Stomach (tissue), 9 donors: ENCODE measurements around the gene MICALL2. TPM values are rescaled to one million over a fixed set of nuclear protein-coding genes. Genes with fewer than 3 reads are reported as not detected.

Experiments used
- DNase-seq, 2 donors: peaks; one replicate each; pipeline versions ENCODE4 v3.0.0 to v3.0.0-alpha.2; 2013 to 2019
- H3K27ac ChIP-seq, 5 donors: fragments of 200-600 bp in 4 of 5; sonication (generic) in 4 of 5; one replicate each; pipeline ENCODE4 v1.5.1; 2013 to 2019; ENCODE audit warnings: mild to moderate bottlenecking in 1 of 5, moderate library complexity in 1 of 5
- H3K27me3 ChIP-seq, 3 donors: fragments of 200-600 bp; sonication (generic); one replicate each; pipeline ENCODE4 v1.5.1; 2017 to 2019; ENCODE audit warnings: mixed run types in 1 of 3
- H3K36me3 ChIP-seq, 4 donors: fragments of 200-600 bp; sonication (generic); 1 replicate in 3 of 4; 2 replicates in 1 of 4; pipeline ENCODE4 v1.5.1; 2016 to 2019
- H3K4me1 ChIP-seq, 4 donors: fragments of 200-600 bp; sonication (generic); one replicate each; pipeline ENCODE4 v1.5.1; 2016 to 2019
- H3K4me3 ChIP-seq, 4 donors: fragments of 200-600 bp; sonication (generic) in 3 of 4; one replicate each; pipeline ENCODE4 v1.5.1; 2016 to 2019; ENCODE audit warnings: mild to moderate bottlenecking in 1 of 4
- H3K9me3 ChIP-seq, 4 donors: fragments of 200-600 bp; sonication (generic); one replicate each; pipeline ENCODE4 v1.5.1; 2016 to 2019
- CTCF ChIP-seq, 7 experiments: fragments of 450-650 bp in 4 of 7; fragments of 200-600 bp in 3 of 7; sonication (generic) in 3 of 7; IDR thresholded peaks; one replicate each; pipeline ENCODE4 v1.5.1; 2016 to 2019; ENCODE audit warnings: antibody characterized with exemption in 7 of 7, control low read depth in 2 of 7, mild to moderate bottlenecking in 1 of 7
- EP300 ChIP-seq: sonication (generic); formaldehyde crosslinking; IDR thresholded peaks from one replicate; pipeline ENCODE4 v1.6.1; 2017; ENCODE audit warnings: antibody characterized with exemption
- POLR2A ChIP-seq, 4 donors: fragments of 450-650 bp; IDR thresholded peaks; one replicate each; pipeline ENCODE4 v1.6.1; 2016; ENCODE audit warnings: antibody characterized with exemption in 4 of 4, control low read depth in 2 of 4, mild to moderate bottlenecking in 1 of 4, moderate library complexity in 1 of 4
- POLR2AphosphoS5 ChIP-seq, 3 donors: sonication (generic); formaldehyde crosslinking; IDR thresholded peaks; one replicate each; pipeline ENCODE4 v1.6.1; 2016; ENCODE audit warnings: antibody characterized with exemption in 3 of 3
- WGBS, 5 donors: extraction: QIAGEN DNeasy Blood & Tissue Kit in 3 of 5; methylation state at CpG; one replicate each; pipeline versions ENCODE4 v1.1.5 to v1.1.7; 2013 to 2018; 5-methylcytosine and 5-hydroxymethylcytosine counted together
- intact Hi-C: fragments of 100-400 bp; cut with DNase I; formaldehyde crosslinking; loops from one replicate; pipeline ENCODE4 v1.15.1; 2023; ENCODE audit warnings: low total_unique reads
- polyA plus RNA-seq, 3 donors: library from polyadenylated mRNA; stranded (reverse); fragments of 200-250 nt; gene quantifications; one replicate each; pipeline ENCODE4 v1.2.3, GENCODE V29; 2013
- total RNA-seq, 5 donors: library from RNA; depleted of rRNA; stranded (reverse); fragments of >200 nt; gene quantifications; one replicate each; pipeline versions ENCODE4 v1.1.0 to v1.2.3, GENCODE V29; 2014 to 2016
- donor health status: healthy with polysubstance abuse.
- donor health status: Bipolar disorder and iron deficiency.
- donor health status: healthy.

Gene MICALL2
- total and polyA plus RNA-seq, 8 donors, result 30.7 to 263 (median 102) TPM

GRCh38 chr7:1421020-1421790, 38.1 kb downstream of the MICALL2 start:
- Histone ChIP-seq H3K27ac (no peak overlapping the region), H3K9me3 (no peaks in the 10 kb centered on the region), H3K27me3 (peaks cover 0 to 82% (median 38%) of the 10 kb centered on the region in 3 donors), H3K36me3 (no peaks in the 10 kb centered on the region), H3K4me3 (no peak overlapping the region), H3K4me1 (peaks cover 0 to 6% (median 0%) of the 10 kb centered on the region in 4 donors)
- no peak for DNase-seq
- WGBS, 5 donors, result 79 to 88% (median 85%) methylated on average over 36 to 41 of the region's 41 CpGs
- TF ChIP-seq EP300 (no peak), CTCF (IDR thresholded peaks at IDR 0.05) (no peak), POLR2AphosphoS5 (IDR thresholded peaks at IDR 0.05) (no peak), POLR2A (IDR thresholded peaks at IDR 0.05) (no peak)
- intact Hi-C loops, result no loop called here

- Histone ChIP-seq H3K27me3 (peaks cover 0 to 79% (median 33%) of the 10 kb centered on the region in 3 donors), H3K27ac (no peak overlapping the region), H3K36me3 (no peaks in the 10 kb centered on the region), H3K4me3 (no peak overlapping the region), H3K9me3 (no peaks in the 10 kb centered on the region), H3K4me1 (peaks cover 0 to 6% (median 0%) of the 10 kb centered on the region in 4 donors)
- TF ChIP-seq CTCF (IDR thresholded peaks at IDR 0.05) (no peak), POLR2AphosphoS5 (IDR thresholded peaks at IDR 0.05) (no peak), POLR2A (IDR thresholded peaks at IDR 0.05) (no peak), EP300 (no peak)
- intact Hi-C loops, result loop anchor here (10.0 kb wide), 1 partner anchor 195 kb away; no protein-coding TSS in a partner anchor
- WGBS, 5 donors, result 50 to 86% (median 65%) methylated on average over 2 to 7 of the region's 7 CpGs
- no peak for DNase-seq
Measured at GRCh38 chr7:1419688-1420087, 39.6 kb downstream of the MICALL2 start.

- 80 to 89% (median 83%) methylated on average over 10 to 11 of the region's 11 CpGs for WGBS, 5 donors
- Histone ChIP-seq H3K9me3 (no peaks in the 10 kb centered on the region), H3K4me1 (peaks cover 0 to 6% (median 0%) of the 10 kb centered on the region in 4 donors), H3K27me3 (peaks cover 0 to 79% (median 33%) of the 10 kb centered on the region in 3 donors), H3K36me3 (no peaks in the 10 kb centered on the region), H3K4me3 (no peak overlapping the region), H3K27ac (no peak overlapping the region)
- no peak for TF ChIP-seq EP300
- TF ChIP-seq CTCF (IDR thresholded peaks at IDR 0.05), result no peak
- no peak for TF ChIP-seq POLR2AphosphoS5 (IDR thresholded peaks at IDR 0.05)
- TF ChIP-seq POLR2A (IDR thresholded peaks at IDR 0.05), result no peak
- no peak for DNase-seq
- intact Hi-C loops, result loop anchor here (10.0 kb wide), 1 partner anchor 194 kb away; no protein-coding TSS in a partner anchor
Measured at GRCh38 chr7:1419310-1419634, 40.0 kb downstream of the MICALL2 start.

GRCh38 chr7:1418505-1419309, 40.6 kb downstream of the MICALL2 start:
- no peak overlapping the region for H3K4me3 ChIP-seq
- TF ChIP-seq CTCF (IDR thresholded peaks at IDR 0.05), result no peak
- no peak for TF ChIP-seq POLR2A (IDR thresholded peaks at IDR 0.05)
- no peak for TF ChIP-seq POLR2AphosphoS5 (IDR thresholded peaks at IDR 0.05)
- TF ChIP-seq EP300, result no peak
- no peaks in the 10 kb centered on the region for H3K36me3 ChIP-seq
- intact Hi-C loops, result loop anchor here (10.0 kb wide), 1 partner anchor 194 kb away; no protein-coding TSS in a partner anchor
- WGBS, 5 donors, result 61 to 68% (median 65%) methylated on average over 19 to 21 of the region's 21 CpGs
- H3K9me3 ChIP-seq, result no peaks in the 10 kb centered on the region
- peaks cover 0 to 6% (median 0%) of the 10 kb centered on the region in 4 donors for H3K4me1 ChIP-seq
- H3K27ac ChIP-seq, result no peak overlapping the region
- peak in 1 of 2 donors; percentile 38 for DNase-seq
- H3K27me3 ChIP-seq, result peaks cover 0 to 79% (median 32%) of the 10 kb centered on the region in 3 donors
